Measurements from ENCODE around the gene SLC12A8. TPM values are rescaled to one million over a fixed set of nuclear protein-coding genes. Genes with fewer than 3 reads are reported as not detected.

Gene SLC12A8
- polyA plus RNA-seq, 1 of the 3 experiments (the other 2 are of a cell fraction) = 7.5 TPM

DNA sequence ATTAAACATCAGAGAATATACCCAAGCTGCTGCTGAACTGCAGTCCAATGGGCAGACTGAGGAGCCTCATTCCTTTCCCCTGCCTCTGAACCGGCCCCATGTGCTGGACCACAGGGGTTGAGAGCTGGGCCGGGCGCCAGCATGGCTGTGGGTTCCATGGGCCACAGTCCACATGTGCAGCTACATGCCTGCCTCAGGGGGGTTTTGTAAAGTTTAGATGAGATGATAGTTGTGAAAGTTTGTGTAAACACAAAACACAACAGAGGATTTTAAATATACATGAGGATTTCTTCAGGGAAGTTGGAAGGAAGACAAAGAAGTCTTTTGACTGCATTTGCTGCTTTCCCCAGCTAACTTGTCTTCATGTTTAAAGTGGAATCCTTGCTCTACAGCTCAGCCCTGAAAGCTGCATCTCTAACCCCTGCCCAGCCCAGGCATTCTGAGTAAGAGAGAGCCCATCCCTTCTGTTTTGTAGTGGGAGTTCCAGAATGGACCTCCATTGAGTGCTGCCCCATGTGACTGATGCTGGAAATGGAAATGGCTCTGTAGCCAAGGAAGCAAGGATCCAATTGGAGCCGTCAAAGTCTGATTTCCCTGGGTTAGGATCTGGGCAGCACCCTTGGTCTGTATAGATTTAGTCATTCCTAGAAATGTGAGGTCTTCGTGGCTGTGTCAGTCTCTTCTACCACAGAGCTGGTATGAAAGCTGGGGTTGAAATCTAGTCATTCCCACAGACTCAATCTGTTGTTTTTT, 17.5 kb downstream of the SLC12A8 start (continued):
- TF ChIP-seq, protein P1, sequence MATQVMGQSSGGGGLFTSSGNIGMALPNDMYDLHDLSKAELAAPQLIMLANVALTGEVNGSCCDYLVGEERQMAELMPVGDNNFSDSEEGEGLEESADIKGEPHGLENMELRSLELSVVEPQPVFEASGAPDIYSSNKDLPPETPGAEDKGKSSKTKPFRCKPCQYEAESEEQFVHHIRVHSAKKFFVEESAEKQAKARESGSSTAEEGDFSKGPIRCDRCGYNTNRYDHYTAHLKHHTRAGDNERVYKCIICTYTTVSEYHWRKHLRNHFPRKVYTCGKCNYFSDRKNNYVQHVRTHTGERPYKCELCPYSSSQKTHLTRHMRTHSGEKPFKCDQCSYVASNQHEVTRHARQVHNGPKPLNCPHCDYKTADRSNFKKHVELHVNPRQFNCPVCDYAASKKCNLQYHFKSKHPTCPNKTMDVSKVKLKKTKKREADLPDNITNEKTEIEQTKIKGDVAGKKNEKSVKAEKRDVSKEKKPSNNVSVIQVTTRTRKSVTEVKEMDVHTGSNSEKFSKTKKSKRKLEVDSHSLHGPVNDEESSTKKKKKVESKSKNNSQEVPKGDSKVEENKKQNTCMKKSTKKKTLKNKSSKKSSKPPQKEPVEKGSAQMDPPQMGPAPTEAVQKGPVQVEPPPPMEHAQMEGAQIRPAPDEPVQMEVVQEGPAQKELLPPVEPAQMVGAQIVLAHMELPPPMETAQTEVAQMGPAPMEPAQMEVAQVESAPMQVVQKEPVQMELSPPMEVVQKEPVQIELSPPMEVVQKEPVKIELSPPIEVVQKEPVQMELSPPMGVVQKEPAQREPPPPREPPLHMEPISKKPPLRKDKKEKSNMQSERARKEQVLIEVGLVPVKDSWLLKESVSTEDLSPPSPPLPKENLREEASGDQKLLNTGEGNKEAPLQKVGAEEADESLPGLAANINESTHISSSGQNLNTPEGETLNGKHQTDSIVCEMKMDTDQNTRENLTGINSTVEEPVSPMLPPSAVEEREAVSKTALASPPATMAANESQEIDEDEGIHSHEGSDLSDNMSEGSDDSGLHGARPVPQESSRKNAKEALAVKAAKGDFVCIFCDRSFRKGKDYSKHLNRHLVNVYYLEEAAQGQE (IDR thresholded peaks at IDR 0.05; ENCODE audit: low read depth, low read length) = no peak
- TF ChIP-seq, protein P2, sequence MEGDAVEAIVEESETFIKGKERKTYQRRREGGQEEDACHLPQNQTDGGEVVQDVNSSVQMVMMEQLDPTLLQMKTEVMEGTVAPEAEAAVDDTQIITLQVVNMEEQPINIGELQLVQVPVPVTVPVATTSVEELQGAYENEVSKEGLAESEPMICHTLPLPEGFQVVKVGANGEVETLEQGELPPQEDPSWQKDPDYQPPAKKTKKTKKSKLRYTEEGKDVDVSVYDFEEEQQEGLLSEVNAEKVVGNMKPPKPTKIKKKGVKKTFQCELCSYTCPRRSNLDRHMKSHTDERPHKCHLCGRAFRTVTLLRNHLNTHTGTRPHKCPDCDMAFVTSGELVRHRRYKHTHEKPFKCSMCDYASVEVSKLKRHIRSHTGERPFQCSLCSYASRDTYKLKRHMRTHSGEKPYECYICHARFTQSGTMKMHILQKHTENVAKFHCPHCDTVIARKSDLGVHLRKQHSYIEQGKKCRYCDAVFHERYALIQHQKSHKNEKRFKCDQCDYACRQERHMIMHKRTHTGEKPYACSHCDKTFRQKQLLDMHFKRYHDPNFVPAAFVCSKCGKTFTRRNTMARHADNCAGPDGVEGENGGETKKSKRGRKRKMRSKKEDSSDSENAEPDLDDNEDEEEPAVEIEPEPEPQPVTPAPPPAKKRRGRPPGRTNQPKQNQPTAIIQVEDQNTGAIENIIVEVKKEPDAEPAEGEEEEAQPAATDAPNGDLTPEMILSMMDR (IDR thresholded peaks at IDR 0.05) = no peak
- TF ChIP-seq RAD21 (IDR thresholded peaks at IDR 0.05; ENCODE audit: low read length) (no peak), CHD2 (IDR thresholded peaks at IDR 0.05; ENCODE audit: low read length, partially characterized antibody) (no peak), SIN3A (IDR thresholded peaks at IDR 0.05; ENCODE audit: borderline replicate concordance, low read depth, low read length) (no peak), ELF1 (IDR thresholded peaks at IDR 0.05) (no peak), MXI1 (IDR thresholded peaks at IDR 0.05; ENCODE audit: low read depth, low read length) (no peak), JUND (IDR thresholded peaks at IDR 0.05) (no peak), YY1 (IDR thresholded peaks at IDR 0.05; ENCODE audit: low read depth) (no peak), POLR2AphosphoS5 (IDR thresholded peaks at IDR 0.05; ENCODE audit: low read depth, low read length) (no peak)
- TF ChIP-seq, protein P3, sequence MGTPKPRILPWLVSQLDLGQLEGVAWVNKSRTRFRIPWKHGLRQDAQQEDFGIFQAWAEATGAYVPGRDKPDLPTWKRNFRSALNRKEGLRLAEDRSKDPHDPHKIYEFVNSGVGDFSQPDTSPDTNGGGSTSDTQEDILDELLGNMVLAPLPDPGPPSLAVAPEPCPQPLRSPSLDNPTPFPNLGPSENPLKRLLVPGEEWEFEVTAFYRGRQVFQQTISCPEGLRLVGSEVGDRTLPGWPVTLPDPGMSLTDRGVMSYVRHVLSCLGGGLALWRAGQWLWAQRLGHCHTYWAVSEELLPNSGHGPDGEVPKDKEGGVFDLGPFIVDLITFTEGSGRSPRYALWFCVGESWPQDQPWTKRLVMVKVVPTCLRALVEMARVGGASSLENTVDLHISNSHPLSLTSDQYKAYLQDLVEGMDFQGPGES (IDR thresholded peaks at IDR 0.05; ENCODE audit: low read depth, low read length) = no peak

DNA sequence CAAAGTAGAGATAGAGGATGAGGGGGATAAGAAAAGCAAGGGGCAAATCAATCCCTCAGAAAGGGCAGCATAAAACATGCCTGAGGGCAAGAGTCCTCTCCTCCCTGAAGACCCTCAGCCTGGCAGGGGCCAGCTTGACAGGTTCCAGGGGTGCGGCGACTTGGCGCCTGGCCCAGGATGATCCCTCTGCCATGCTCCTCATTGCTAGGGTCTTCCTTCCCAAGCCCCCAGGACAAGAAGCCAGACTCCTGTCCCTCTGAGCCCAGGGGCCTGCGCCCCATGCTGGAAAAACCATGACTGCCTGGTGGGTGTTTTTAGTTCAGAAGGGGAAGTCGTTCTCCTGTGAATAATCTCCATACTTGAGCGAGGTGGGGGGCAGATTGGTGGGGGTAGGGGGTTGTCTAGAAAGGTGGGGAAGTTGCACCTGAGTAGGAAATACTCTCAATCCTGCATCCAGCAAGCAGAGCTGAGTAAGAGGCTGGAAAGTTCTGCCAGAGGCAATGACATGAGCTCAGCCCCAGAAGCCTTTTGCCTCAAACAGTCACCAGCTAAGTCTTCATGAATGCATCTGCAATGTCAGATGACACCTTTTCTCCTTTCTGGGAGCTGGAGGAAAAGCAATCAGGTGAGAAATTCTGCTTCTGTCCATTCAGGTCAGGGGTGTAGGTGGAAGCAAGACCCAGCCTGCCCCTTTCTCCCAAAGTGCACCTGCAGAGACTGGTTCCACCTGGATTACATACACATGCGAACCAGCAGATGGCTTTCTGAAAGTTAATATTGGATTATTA, 18.3 kb downstream of the SLC12A8 start:
- H2AFZ ChIP-seq (ENCODE audit: low read depth) = no peak overlapping the region
- no peak overlapping the region for H3K4me3 ChIP-seq (ENCODE audit: low read depth in 2 of 2, low read length in 1 of 2)
- no peak overlapping the region for H3K4me2 ChIP-seq
- no peaks in the 10 kb centered on the region for H3K9me2 ChIP-seq
- H3K27ac ChIP-seq (ENCODE audit: low read depth in 2 of 2, low read length in 1 of 2) = no peak overlapping the region
- H4K20me1 ChIP-seq (ENCODE audit: insufficient read depth) = no peaks in the 10 kb centered on the region
- no peaks in the 10 kb centered on the region for H3K9me3 ChIP-seq
- H3K79me2 ChIP-seq (ENCODE audit: insufficient read depth) = no peaks in the 10 kb centered on the region
- no peaks in the 10 kb centered on the region for H3F3A ChIP-seq (replicated peaks; ENCODE audit: insufficient read depth)
- H3K36me3 ChIP-seq (replicated peaks in 1 of 2; ENCODE audit: control insufficient read depth in 1 of 2, insufficient read depth in 2 of 2, low read length in 1 of 2) = no peaks in the 10 kb centered on the region
- no peaks in the 10 kb centered on the region for H3K27me3 ChIP-seq (ENCODE audit: insufficient read depth)
- no peak for DNase-seq
- WGBS (ENCODE audit: low lambda C conversion rate) = 70% methylated on average over 4 of the region's 7 CpGs
- H3K9ac ChIP-seq = no peak overlapping the region
- H3K4me1 ChIP-seq (ENCODE audit: control insufficient read depth in 1 of 2, insufficient read depth in 2 of 2, low read depth in 1 of 2, low read length in 1 of 2) = peaks cover 0 to 5% of the 10 kb centered on the region in 2 experiments; a peak in 1 of 4 replicates
- POLR2A ChIA-PET = no interaction called here
- CTCF ChIA-PET = interaction anchor here (1.1 kb wide), 1 partner anchor 11 kb away, joined by 5 read pairs; no protein-coding TSS in a partner anchor
- TF ChIP-seq, protein P4, sequence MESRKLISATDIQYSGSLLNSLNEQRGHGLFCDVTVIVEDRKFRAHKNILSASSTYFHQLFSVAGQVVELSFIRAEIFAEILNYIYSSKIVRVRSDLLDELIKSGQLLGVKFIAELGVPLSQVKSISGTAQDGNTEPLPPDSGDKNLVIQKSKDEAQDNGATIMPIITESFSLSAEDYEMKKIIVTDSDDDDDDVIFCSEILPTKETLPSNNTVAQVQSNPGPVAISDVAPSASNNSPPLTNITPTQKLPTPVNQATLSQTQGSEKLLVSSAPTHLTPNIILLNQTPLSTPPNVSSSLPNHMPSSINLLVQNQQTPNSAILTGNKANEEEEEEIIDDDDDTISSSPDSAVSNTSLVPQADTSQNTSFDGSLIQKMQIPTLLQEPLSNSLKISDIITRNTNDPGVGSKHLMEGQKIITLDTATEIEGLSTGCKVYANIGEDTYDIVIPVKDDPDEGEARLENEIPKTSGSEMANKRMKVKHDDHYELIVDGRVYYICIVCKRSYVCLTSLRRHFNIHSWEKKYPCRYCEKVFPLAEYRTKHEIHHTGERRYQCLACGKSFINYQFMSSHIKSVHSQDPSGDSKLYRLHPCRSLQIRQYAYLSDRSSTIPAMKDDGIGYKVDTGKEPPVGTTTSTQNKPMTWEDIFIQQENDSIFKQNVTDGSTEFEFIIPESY (IDR thresholded peaks at IDR 0.05; ENCODE audit: borderline replicate concordance, low read depth) = no peak
- TF ChIP-seq, protein P2 (IDR thresholded peaks at IDR 0.05) = no peak
- no peak for TF ChIP-seq RFX5 (IDR thresholded peaks at IDR 0.05; ENCODE audit: low read length)
- TF ChIP-seq NRF1 (IDR thresholded peaks at IDR 0.05; ENCODE audit: low read depth, low read length) = no peak
- no peak for TF ChIP-seq RXRA (IDR thresholded peaks at IDR 0.05; ENCODE audit: borderline replicate concordance, low read depth)
- no peak for TF ChIP-seq TCF12 (IDR thresholded peaks at IDR 0.05)
- TF ChIP-seq MXI1 (IDR thresholded peaks at IDR 0.05; ENCODE audit: low read depth, low read length) = no peak
- TF ChIP-seq, protein P5, sequence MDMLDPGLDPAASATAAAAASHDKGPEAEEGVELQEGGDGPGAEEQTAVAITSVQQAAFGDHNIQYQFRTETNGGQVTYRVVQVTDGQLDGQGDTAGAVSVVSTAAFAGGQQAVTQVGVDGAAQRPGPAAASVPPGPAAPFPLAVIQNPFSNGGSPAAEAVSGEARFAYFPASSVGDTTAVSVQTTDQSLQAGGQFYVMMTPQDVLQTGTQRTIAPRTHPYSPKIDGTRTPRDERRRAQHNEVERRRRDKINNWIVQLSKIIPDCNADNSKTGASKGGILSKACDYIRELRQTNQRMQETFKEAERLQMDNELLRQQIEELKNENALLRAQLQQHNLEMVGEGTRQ (IDR thresholded peaks at IDR 0.05; ENCODE audit: borderline replicate concordance, low read depth, low read length) = no peak

Measured in SK-N-SH (cell line).